Peyer's patch (tissue), 4 donors: ENCODE measurements around the gene VASN. TPM values are rescaled to one million over a fixed set of nuclear protein-coding genes. Genes with fewer than 3 reads are reported as not detected.
A peak's percentile ranks its signal among the peaks of the same experiment; 100 is the strongest.

Experiments used
- DNase-seq, 3 donors: peaks; one replicate each; pipeline ENCODE4 v3.0.0-alpha.2; 2017 to 2019
- H3K27ac ChIP-seq, 4 donors: fragments of 200-600 bp; sonication (generic); one replicate each; pipeline ENCODE4 v1.5.1; 2016 to 2019
- H3K27me3 ChIP-seq, 2 donors: fragments of 200-600 bp; sonication (generic); one replicate each; pipeline ENCODE4 v1.5.1; 2019
- H3K36me3 ChIP-seq, 3 donors: fragments of 200-600 bp; sonication (generic); one replicate each; pipeline ENCODE4 v1.5.1; 2016 to 2019
- H3K4me1 ChIP-seq, 4 donors: fragments of 200-600 bp; sonication (generic); one replicate each; pipeline ENCODE4 v1.5.1; 2016 to 2019
- H3K4me3 ChIP-seq, 4 donors: fragments of 200-600 bp; sonication (generic); 1 replicate in 3 of 4; 2 replicates in 1 of 4; pipeline ENCODE4 v1.5.1; 2016 to 2019; ENCODE audit warnings: mild to moderate bottlenecking in 1 of 4
- H3K9me3 ChIP-seq, 4 donors: fragments of 200-600 bp; sonication (generic); one replicate each; pipeline ENCODE4 v1.5.1; 2016 to 2019; ENCODE audit warnings: mild to moderate bottlenecking in 1 of 4
- CTCF ChIP-seq, 6 experiments: fragments of 450-650 bp in 4 of 6; fragments of 200-600 bp in 2 of 6; sonication (generic) in 1 of 6; IDR thresholded peaks; one replicate each; pipeline ENCODE4 v1.5.1; 2017 to 2019; ENCODE audit warnings: antibody characterized with exemption in 6 of 6, mild to moderate bottlenecking in 3 of 6, moderate library complexity in 1 of 6
- POLR2A ChIP-seq, 2 donors: fragments of 450-650 bp; IDR thresholded peaks; one replicate each; pipeline ENCODE4 v1.5.1; 2017; ENCODE audit warnings: antibody characterized with exemption in 2 of 2, mild to moderate bottlenecking in 2 of 2, moderate library complexity in 2 of 2
- total RNA-seq, 4 donors: library from RNA; depleted of rRNA; stranded (reverse); fragments of >200 nt; gene quantifications; one replicate each; pipeline ENCODE4 v1.1.0, GENCODE V29; 2016

The VASN gene
- total RNA-seq, 4 donors from 2014 or later = 2.1 to 18.2 (median 8.4) TPM

- Histone ChIP-seq H3K27ac (peak overlapping the region in 2 of 4 donors; percentile 1 to 2), H3K4me3 (no peak overlapping the region), H3K27me3 (no peaks in the 10 kb centered on the region), H3K4me1 (no peaks in the 10 kb centered on the region), H3K9me3 (no peaks in the 10 kb centered on the region), H3K36me3 (peaks cover 0 to 93% (median 0%) of the 10 kb centered on the region in 3 donors)
- no peak for DNase-seq
- no peak for TF ChIP-seq POLR2A (IDR thresholded peaks at IDR 0.05)
These were observed 14.3 kb downstream of the VASN start for GRCh38 chr16:4385789-4386450.

DNA sequence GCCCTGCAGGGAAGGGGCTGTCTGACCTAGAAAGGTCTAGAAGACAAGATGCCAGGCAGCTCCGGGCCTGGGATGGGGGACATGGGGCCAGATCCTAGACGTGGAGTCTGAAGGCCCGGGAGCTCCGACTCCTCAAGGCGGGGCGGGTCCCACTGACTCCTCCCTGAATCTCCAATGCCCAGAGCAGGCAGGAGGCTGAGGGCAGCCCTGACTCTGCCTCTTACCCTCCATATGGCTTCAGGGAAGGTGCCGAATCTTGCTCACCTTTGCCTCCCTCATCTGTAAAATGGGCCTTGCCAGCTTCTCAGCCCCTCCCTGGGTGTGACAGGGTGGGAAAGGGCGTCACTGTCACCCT, 14.8 kb downstream of the VASN start:
- Histone ChIP-seq H3K9me3 (no peaks in the 10 kb centered on the region), H3K27me3 (no peaks in the 10 kb centered on the region), H3K27ac (peak overlapping the region in 2 of 4 donors; percentile 2 to 17), H3K4me3 (no peak overlapping the region), H3K36me3 (peaks cover 0 to 92% (median 0%) of the 10 kb centered on the region in 3 donors), H3K4me1 (no peaks in the 10 kb centered on the region)
- TF ChIP-seq CTCF (IDR thresholded peaks at IDR 0.05) = no peak
- TF ChIP-seq POLR2A (IDR thresholded peaks at IDR 0.05) = no peak
- DNase-seq = no peak

DNA sequence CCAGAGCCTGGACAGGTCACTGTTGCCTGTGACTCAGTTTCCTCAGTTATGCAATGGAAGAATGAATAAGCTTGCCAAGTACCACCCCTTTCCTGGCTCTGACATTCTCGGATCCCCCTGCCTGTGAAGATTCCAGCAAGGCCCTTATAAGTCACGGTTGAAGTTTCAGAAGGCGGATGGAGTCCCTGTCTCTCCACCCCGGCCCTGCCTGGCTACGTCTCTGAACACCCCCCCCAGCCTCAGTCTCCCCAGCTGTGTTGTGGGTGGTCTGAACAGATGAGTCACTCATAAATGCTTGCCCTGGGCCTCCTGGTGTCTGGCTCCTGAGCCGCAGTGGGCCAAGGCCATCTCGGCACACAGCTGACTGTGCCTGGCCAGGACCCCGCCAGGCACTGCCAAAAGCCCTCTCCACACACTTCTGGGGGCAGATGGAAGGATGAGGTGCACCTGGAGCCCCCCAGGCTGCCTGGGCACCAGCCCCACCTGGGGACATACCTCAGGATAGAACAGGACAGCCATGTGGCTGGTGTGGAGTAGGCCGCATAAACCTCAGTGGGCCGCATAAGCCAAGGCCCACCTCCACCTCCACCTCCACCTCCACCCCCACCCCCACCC, 15.4 kb downstream of the VASN start:
- Histone ChIP-seq H3K27ac (peak overlapping the region in 2 of 4 donors; percentile 17 to 25), H3K4me3 (no peak overlapping the region), H3K36me3 (peaks cover 0 to 91% (median 0%) of the 10 kb centered on the region in 3 donors), H3K9me3 (no peaks in the 10 kb centered on the region), H3K27me3 (no peaks in the 10 kb centered on the region), H3K4me1 (no peaks in the 10 kb centered on the region)
- TF ChIP-seq CTCF (IDR thresholded peaks at IDR 0.05) (no peak), POLR2A (IDR thresholded peaks at IDR 0.05) (no peak)
- DNase-seq = no peak

DNA sequence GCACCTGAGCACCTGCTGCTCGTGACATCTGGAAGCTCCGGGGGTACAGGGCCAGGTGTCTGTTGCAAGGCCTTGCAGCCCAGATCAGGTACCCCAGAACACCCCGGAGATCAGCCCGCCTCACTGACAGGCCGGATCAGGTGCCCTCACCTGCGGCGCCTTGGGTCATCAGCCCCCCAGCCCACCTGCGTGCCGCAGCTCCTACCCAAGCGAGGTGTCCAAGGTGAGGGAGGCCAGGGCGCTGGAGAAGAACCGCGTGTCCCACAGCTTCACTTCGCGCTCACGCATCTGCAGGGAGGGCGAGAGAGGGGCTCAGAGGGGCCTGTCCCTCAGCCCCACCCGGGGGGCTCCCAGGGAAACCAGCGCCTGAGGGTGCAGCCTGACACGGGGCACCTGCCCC, 16.1 kb downstream of the VASN start:
- no peak for TF ChIP-seq CTCF (IDR thresholded peaks at IDR 0.05)
- no peak for TF ChIP-seq POLR2A (IDR thresholded peaks at IDR 0.05)
- Histone ChIP-seq H3K4me3 (no peak overlapping the region), H3K27me3 (no peaks in the 10 kb centered on the region), H3K27ac (peak overlapping the region in 1 of 4 donors; percentile 11), H3K9me3 (no peaks in the 10 kb centered on the region), H3K4me1 (peaks cover 0 to 6% (median 0%) of the 10 kb centered on the region in 4 donors), H3K36me3 (peaks cover 0 to 90% (median 0%) of the 10 kb centered on the region in 3 donors)
- DNase-seq = no peak

- DNase-seq = no peak
- peak overlapping the region in 3 of 4 donors; percentile 10 to 57 (median 47) for H3K27ac ChIP-seq
- H3K4me3 ChIP-seq = no peak overlapping the region
- peaks cover 0 to 87% (median 0%) of the 10 kb centered on the region in 3 donors for H3K36me3 ChIP-seq
- no peaks in the 10 kb centered on the region for H3K27me3 ChIP-seq
- H3K9me3 ChIP-seq = no peaks in the 10 kb centered on the region
- H3K4me1 ChIP-seq = peaks cover 0 to 7% (median 0%) of the 10 kb centered on the region in 4 donors
- no peak for TF ChIP-seq POLR2A (IDR thresholded peaks at IDR 0.05)
- TF ChIP-seq CTCF (IDR thresholded peaks at IDR 0.05) = no peak
These were observed 16.8 kb downstream of the VASN start for GRCh38 chr16:4388271-4389021.
